ENCODE measurements around the gene SEPTIN6. TPM values are rescaled to one million over a fixed set of nuclear protein-coding genes. Genes with fewer than 3 reads are reported as not detected.

Gene SEPTIN6
- total and polyA plus RNA-seq, 2 donors (not counting 3 experiments of a cell fraction or from before 2014, with no cell fraction given): 23.1 to 31.8 TPM

- CTCF ChIA-PET: interaction anchor here (0.8 to 1.5 kb wide), 3 partner anchors 12 to 44 kb away, joined by 3 to 5 read pairs (median 3); no protein-coding TSS in a partner anchor
- POLR2A ChIA-PET: no interaction called here
- Histone ChIP-seq H3K27ac (ENCODE audit: insufficient read depth, low read depth, low read length) (no peak overlapping the region), H3K4me3 (replicated peaks in 1 of 3; ENCODE audit: insufficient read depth in 1 of 3, low read depth in 1 of 3, low read length in 3 of 3) (no peak overlapping the region), H3K9me3 (replicated peaks; ENCODE audit: control insufficient read depth, insufficient read depth, low read length) (no peaks in the 10 kb centered on the region), H3K79me2 (ENCODE audit: control insufficient read depth, insufficient read depth, low read length) (no peaks in the 10 kb centered on the region), H3K36me3 (ENCODE audit: control insufficient read depth in 2 of 2, extremely low read depth in 1 of 2, insufficient read depth in 2 of 2, low read length in 2 of 2) (no peaks in the 10 kb centered on the region), H2AFZ (ENCODE audit: low read depth, low read length) (no peak overlapping the region), H3K4me1 (ENCODE audit: control insufficient read depth, extremely low read depth, insufficient read depth, low read length) (no peaks in the 10 kb centered on the region), H4K20me1 (replicated peaks; ENCODE audit: control insufficient read depth, extremely low read depth, insufficient read depth, low read length) (no peaks in the 10 kb centered on the region), H3K9me1 (replicated peaks; ENCODE audit: control insufficient read depth, extremely low read depth, insufficient read depth, low read length) (no peaks in the 10 kb centered on the region), H3K9ac (replicated peaks; ENCODE audit: extremely low read depth, insufficient read depth, low read length) (no peak overlapping the region), H3K4me2 (ENCODE audit: insufficient read depth, low read length) (no peak overlapping the region), H3K27me3 (ENCODE audit: control insufficient read depth in 2 of 2, insufficient read depth in 2 of 2, low read length in 2 of 2) (no peaks in the 10 kb centered on the region)
- dilution Hi-C loops (cut with MboI; ENCODE audit: extremely low pct_ligation_motif_present, low sequenced_read_pairs): no loop called here
- BruUV-seq (replicated peaks): no TSS peak
- TF ChIP-seq FOS (IDR thresholded peaks at IDR 0.05; ENCODE audit: borderline replicate concordance, insufficient read depth, low read length) (no peak), POLR2A (IDR thresholded peaks at IDR 0.05; ENCODE audit: low read depth, low read length) (no peak), GATA2 (IDR thresholded peaks at IDR 0.05; ENCODE audit: insufficient read depth, insufficient read length, low read depth, low read length) (no peak), MAX (IDR thresholded peaks at IDR 0.05; ENCODE audit: insufficient read depth, insufficient read length) (no peak), MYC (IDR thresholded peaks at IDR 0.05; ENCODE audit: low read depth, low read length) (no peak), EZH2 (IDR thresholded peaks at IDR 0.05; ENCODE audit: borderline replicate concordance, low read depth, low read length, severe bottlenecking) (no peak), JUN (IDR thresholded peaks at IDR 0.05; ENCODE audit: borderline replicate concordance, insufficient read depth, insufficient read length, low read depth) (no peak), POLR2AphosphoS5 (IDR thresholded peaks at IDR 0.05; ENCODE audit: insufficient read depth, low read depth, low read length) (no peak)
- TF ChIP-seq, protein P1, sequence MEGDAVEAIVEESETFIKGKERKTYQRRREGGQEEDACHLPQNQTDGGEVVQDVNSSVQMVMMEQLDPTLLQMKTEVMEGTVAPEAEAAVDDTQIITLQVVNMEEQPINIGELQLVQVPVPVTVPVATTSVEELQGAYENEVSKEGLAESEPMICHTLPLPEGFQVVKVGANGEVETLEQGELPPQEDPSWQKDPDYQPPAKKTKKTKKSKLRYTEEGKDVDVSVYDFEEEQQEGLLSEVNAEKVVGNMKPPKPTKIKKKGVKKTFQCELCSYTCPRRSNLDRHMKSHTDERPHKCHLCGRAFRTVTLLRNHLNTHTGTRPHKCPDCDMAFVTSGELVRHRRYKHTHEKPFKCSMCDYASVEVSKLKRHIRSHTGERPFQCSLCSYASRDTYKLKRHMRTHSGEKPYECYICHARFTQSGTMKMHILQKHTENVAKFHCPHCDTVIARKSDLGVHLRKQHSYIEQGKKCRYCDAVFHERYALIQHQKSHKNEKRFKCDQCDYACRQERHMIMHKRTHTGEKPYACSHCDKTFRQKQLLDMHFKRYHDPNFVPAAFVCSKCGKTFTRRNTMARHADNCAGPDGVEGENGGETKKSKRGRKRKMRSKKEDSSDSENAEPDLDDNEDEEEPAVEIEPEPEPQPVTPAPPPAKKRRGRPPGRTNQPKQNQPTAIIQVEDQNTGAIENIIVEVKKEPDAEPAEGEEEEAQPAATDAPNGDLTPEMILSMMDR (IDR thresholded peaks at IDR 0.05; ENCODE audit: extremely low read depth in 1 of 2, insufficient read depth in 1 of 2, low read depth in 1 of 2, low read length in 2 of 2): no peak
- FAIRE-seq (no peak), DNase-seq (ENCODE audit: low read depth, low spot score) (no peak)
- intact Hi-C loops (cut with micrococcal nuclease): no loop called here
Observed at GRCh38 chrX:119709630-119710029, 16.7 kb upstream of the SEPTIN6 start.

Data from endothelial cell of umbilical vein (primary cell).